ENCODE results near the gene MAP1B. TPM values are rescaled to one million over a fixed set of nuclear protein-coding genes. Genes with fewer than 3 reads are reported as not detected.

MAP1B gene
- total and polyA plus RNA-seq, 8 donors, result 2.1 to 985 (median 24.7) TPM

- Histone ChIP-seq H3K4me3 (no peak overlapping the region), H3K9me3 (no peaks in the 10 kb centered on the region)
- no peak for DNase-seq
These were observed 19.5 kb downstream of the MAP1B start for GRCh38 chr5:72126796-72127195.

GRCh38 chr5:72129725-72130124 lies 22.4 kb downstream of the MAP1B start:
- Histone ChIP-seq H3K9me3 (no peaks in the 10 kb centered on the region), H3K4me3 (no peak overlapping the region), H3K36me3 (peaks cover 0 to 2% (median 0%) of the 10 kb centered on the region in 4 donors), H3K27ac (peak overlapping the region in 2 of 5 donors; percentile 4 to 13), H3K4me1 (peaks cover 0 to 52% (median 18%) of the 10 kb centered on the region in 4 donors), H3K27me3 (no peaks in the 10 kb centered on the region)
- WGBS, 5 donors, result 47 to 62% (median 53%) methylated on average over 1 of the region's 1 CpG
- no peak for DNase-seq
- TF ChIP-seq CTCF (IDR thresholded peaks at IDR 0.05) (no peak), POLR2A (IDR thresholded peaks at IDR 0.05) (no peak), POLR2AphosphoS5 (IDR thresholded peaks at IDR 0.05) (no peak), EP300 (IDR thresholded peaks at IDR 0.05) (no peak)
- intact Hi-C loops (cut with DNase I; ENCODE audit: low total_unique reads), result no loop called here

More at GRCh38 chr5:72126796-72127195, 19.5 kb downstream of the MAP1B start:
- H3K4me1 ChIP-seq, result peaks cover 0 to 47% (median 15%) of the 10 kb centered on the region in 4 donors
- H3K27me3 ChIP-seq, result peaks cover 0 to 4% (median 0%) of the 10 kb centered on the region in 3 donors
- peaks cover 0 to 8% (median 3%) of the 10 kb centered on the region in 4 donors for H3K36me3 ChIP-seq
- TF ChIP-seq POLR2A (IDR thresholded peaks at IDR 0.05), result no peak
- no peak for TF ChIP-seq EP300 (IDR thresholded peaks at IDR 0.05)
- no peak for TF ChIP-seq POLR2AphosphoS5 (IDR thresholded peaks at IDR 0.05)
- TF ChIP-seq CTCF (IDR thresholded peaks at IDR 0.05), result no peak
- WGBS, 5 donors, result 94 to 97% (median 95%) methylated on average over 2 of the region's 2 CpGs
- no peak overlapping the region for H3K27ac ChIP-seq
- intact Hi-C loops (cut with DNase I; ENCODE audit: low total_unique reads), result no loop called here

- Histone ChIP-seq H3K4me1 (peaks cover 0 to 52% (median 15%) of the 10 kb centered on the region in 4 donors), H3K27me3 (no peaks in the 10 kb centered on the region), H3K36me3 (no peaks in the 10 kb centered on the region), H3K9me3 (no peaks in the 10 kb centered on the region), H3K4me3 (no peak overlapping the region), H3K27ac (peak overlapping the region in 1 of 5 donors; percentile 4)
- intact Hi-C loops (cut with DNase I; ENCODE audit: low total_unique reads), result no loop called here
- DNase-seq, result peak in 1 of 2 donors; percentile 58
- WGBS, 5 donors, result 42 to 71% (median 51%) methylated on average over 2 of the region's 2 CpGs
- TF ChIP-seq POLR2A (IDR thresholded peaks at IDR 0.05) (no peak), CTCF (IDR thresholded peaks at IDR 0.05) (no peak)
These were observed 23.1 kb downstream of the MAP1B start for GRCh38 chr5:72130351-72130761.

- Histone ChIP-seq H3K36me3 (no peaks in the 10 kb centered on the region), H3K9me3 (no peaks in the 10 kb centered on the region), H3K27ac (peak overlapping the region in 1 of 5 donors; percentile 30), H3K4me3 (no peak overlapping the region), H3K4me1 (peaks cover 0 to 51% (median 15%) of the 10 kb centered on the region in 4 donors), H3K27me3 (no peaks in the 10 kb centered on the region)
- intact Hi-C loops (cut with DNase I; ENCODE audit: low total_unique reads), result no loop called here
- no peak for DNase-seq
- TF ChIP-seq EP300 (IDR thresholded peaks at IDR 0.05) (no peak), POLR2A (IDR thresholded peaks at IDR 0.05) (no peak), POLR2AphosphoS5 (IDR thresholded peaks at IDR 0.05) (no peak), CTCF (IDR thresholded peaks at IDR 0.05) (no peak)
- WGBS, 5 donors, result 77 to 87% (median 87%) methylated on average over 4 of the region's 4 CpGs
These were observed 26.1 kb downstream of the MAP1B start for GRCh38 chr5:72133212-72133990.
